ENCODE measurements around the gene MLLT10. TPM values are rescaled to one million over a fixed set of nuclear protein-coding genes. Genes with fewer than 3 reads are reported as not detected.
"Not testable (repeated sequence)": the region's sequence is repeated elsewhere in the genome, so short reads cannot be mapped to it uniquely, and the experiment has no call there.

Gene MLLT10
- total and polyA plus RNA-seq, 2 experiments from 2014 or later, result 16.8 to 34.9 TPM

- peaks cover 15% of the 10 kb centered on the region for H3K79me2 ChIP-seq
- H3K36me3 ChIP-seq (replicated peaks; ENCODE audit: insufficient read depth, low read depth), result no peaks in the 10 kb centered on the region
- H2AFZ ChIP-seq, result no peak overlapping the region
- no peak overlapping the region for H3K4me2 ChIP-seq
- no peaks in the 10 kb centered on the region for H3K9me3 ChIP-seq (ENCODE audit: low read depth)
- TF ChIP-seq EZH2phosphoT487 (IDR thresholded peaks at IDR 0.05; ENCODE audit: low read depth, severe bottlenecking, unreplicated experiment) (no peak), EZH2 (IDR thresholded peaks at IDR 0.05; ENCODE audit: borderline replicate concordance) (no peak), CTCF (IDR thresholded peaks at IDR 0.05; ENCODE audit: poor library complexity) (no peak)
- no peaks in the 10 kb centered on the region for H3K9me2 ChIP-seq (replicated peaks; ENCODE audit: insufficient read depth)
- no peak overlapping the region for H3K27ac ChIP-seq
- H3K4me3 ChIP-seq, result no peak overlapping the region
- no peak for DNase-seq (ENCODE audit: low spot score)
- 100% methylated on average over 3 of the region's 3 CpGs for WGBS (ENCODE audit: low lambda C conversion rate, missing lambda C conversion rate)
- no peaks in the 10 kb centered on the region for H3K4me1 ChIP-seq (ENCODE audit: insufficient read depth)
- H4K20me1 ChIP-seq (ENCODE audit: insufficient read depth, poor library complexity, severe bottlenecking), result no peaks in the 10 kb centered on the region
- H3K27me3 ChIP-seq, result no peaks in the 10 kb centered on the region
Observed at GRCh38 chr10:21614000-21614399, 80.0 kb downstream of the MLLT10 start.

- H3K79me2 ChIP-seq, result no peaks in the 10 kb centered on the region
- H3K4me3 ChIP-seq, result no peak overlapping the region
- H2AFZ ChIP-seq, result no peak overlapping the region
- no peak for TF ChIP-seq EZH2phosphoT487 (IDR thresholded peaks at IDR 0.05; ENCODE audit: low read depth, severe bottlenecking, unreplicated experiment)
- TF ChIP-seq EZH2 (IDR thresholded peaks at IDR 0.05; ENCODE audit: borderline replicate concordance), result no peak
- no peak for TF ChIP-seq CTCF (IDR thresholded peaks at IDR 0.05; ENCODE audit: poor library complexity)
- no peaks in the 10 kb centered on the region for H3K9me2 ChIP-seq (replicated peaks; ENCODE audit: insufficient read depth)
- no peaks in the 10 kb centered on the region for H4K20me1 ChIP-seq (ENCODE audit: insufficient read depth, poor library complexity, severe bottlenecking)
- H3K27ac ChIP-seq, result no peak overlapping the region
- H3K4me1 ChIP-seq (ENCODE audit: insufficient read depth), result no peaks in the 10 kb centered on the region
- H3K4me2 ChIP-seq, result no peak overlapping the region
- 99% methylated on average over 3 of the region's 3 CpGs for WGBS (ENCODE audit: low lambda C conversion rate, missing lambda C conversion rate)
- H3K36me3 ChIP-seq (replicated peaks; ENCODE audit: insufficient read depth, low read depth), result no peaks in the 10 kb centered on the region
- H3K9me3 ChIP-seq (ENCODE audit: low read depth), result no peaks in the 10 kb centered on the region
- no peak for DNase-seq (ENCODE audit: low spot score)
- H3K27me3 ChIP-seq, result no peaks in the 10 kb centered on the region
Observed at GRCh38 chr10:21617267-21617666, 83.2 kb downstream of the MLLT10 start.

GRCh38 chr10:21623291-21623690 is 89.3 kb downstream of the MLLT10 start:
- Histone ChIP-seq H3K4me3 (no peak overlapping the region), H3K79me2 (no peaks in the 10 kb centered on the region), H3K9me2 (replicated peaks; ENCODE audit: insufficient read depth) (no peaks in the 10 kb centered on the region), H3K4me1 (ENCODE audit: insufficient read depth) (no peaks in the 10 kb centered on the region), H3K27ac (no peak overlapping the region), H3K4me2 (no peak overlapping the region), H3K36me3 (replicated peaks; ENCODE audit: insufficient read depth, low read depth) (no peaks in the 10 kb centered on the region), H4K20me1 (ENCODE audit: insufficient read depth, poor library complexity, severe bottlenecking) (no peaks in the 10 kb centered on the region), H3K27me3 (no peaks in the 10 kb centered on the region), H3K9me3 (ENCODE audit: low read depth) (no peaks in the 10 kb centered on the region), H2AFZ (no peak overlapping the region)
- TF ChIP-seq EZH2phosphoT487 (IDR thresholded peaks at IDR 0.05; ENCODE audit: low read depth, severe bottlenecking, unreplicated experiment), result no peak
- no peak for TF ChIP-seq CTCF (IDR thresholded peaks at IDR 0.05; ENCODE audit: poor library complexity)
- TF ChIP-seq EZH2 (IDR thresholded peaks at IDR 0.05; ENCODE audit: borderline replicate concordance), result no peak
- 57% methylated on average over 1 of the region's 1 CpG for WGBS (ENCODE audit: low lambda C conversion rate, missing lambda C conversion rate)
- no peak for DNase-seq (ENCODE audit: low spot score)

- H3K27ac ChIP-seq; H3K4me3 ChIP-seq; H3K79me2 ChIP-seq; H3K36me3 ChIP-seq (replicated peaks; ENCODE audit: insufficient read depth, low read depth); H3K9me3 ChIP-seq (ENCODE audit: low read depth); H3K9me2 ChIP-seq (replicated peaks; ENCODE audit: insufficient read depth); H2AFZ ChIP-seq; H4K20me1 ChIP-seq (ENCODE audit: insufficient read depth, poor library complexity, severe bottlenecking); H3K27me3 ChIP-seq; H3K4me1 ChIP-seq (ENCODE audit: insufficient read depth); H3K4me2 ChIP-seq; DNase-seq (ENCODE audit: low spot score): not testable (repeated sequence)
- WGBS (ENCODE audit: low lambda C conversion rate, missing lambda C conversion rate), result 94% methylated on average over 6 of the region's 6 CpGs
Observed at GRCh38 chr10:21624421-21624820, 90.4 kb downstream of the MLLT10 start.

All from hepatocyte (in vitro differentiated cells).